HepG2 (cell line): ENCODE results near the gene NUP214.

Source experiments
- ARHGAP35 ChIP-seq: sonication (generic); formaldehyde crosslinking; IDR thresholded peaks from 2 replicates; pipeline ENCODE4 v1.9.0; 2022; ENCODE audit warnings: mild to moderate bottlenecking, inconsistent platforms, moderate library complexity, missing genetic modification reagents, borderline replicate concordance
- CBFB ChIP-seq: sonication (generic); formaldehyde crosslinking; IDR thresholded peaks from 2 replicates; pipeline ENCODE4 v1.4.0; 2020; ENCODE audit warnings: missing genetic modification reagents
- EP300 ChIP-seq, 3 experiments: sonication (generic) in 1 of 3; formaldehyde crosslinking in 1 of 3; IDR thresholded peaks; 2 replicates each; pipeline versions ENCODE4 v1.5.1 to v1.6.1; 2011 to 2020; ENCODE audit warnings: low read depth in 2 of 3, low read length in 2 of 3, borderline replicate concordance in 1 of 3, improper control_type of control experiment in 1 of 3, mild to moderate bottlenecking in 1 of 3, missing genetic modification reagents in 1 of 3, moderate library complexity in 1 of 3
- EZH2 ChIP-seq: conservative IDR thresholded peaks from 2 replicates; pipeline ENCODE4 v1.6.1; 2012; ENCODE audit warnings: mild to moderate bottlenecking, low read depth, low read length, moderate library complexity
- NPAS2 ChIP-seq: sonication (generic); formaldehyde crosslinking; IDR thresholded peaks from 2 replicates; pipeline ENCODE4 v1.8.0; 2022; ENCODE audit warnings: mild to moderate bottlenecking, missing genetic modification reagents, borderline replicate concordance
- POLR2A ChIP-seq, 2 experiments: IDR thresholded peaks; 2 replicates each; pipeline ENCODE4 v1.6.1; 2011; ENCODE audit warnings: low read depth in 2 of 2, low read length in 2 of 2, mild to moderate bottlenecking in 1 of 2, moderate library complexity in 1 of 2; ENCODE audit not compliant: insufficient read depth in 1 of 2
- SMAD1 ChIP-seq: sonication (generic); formaldehyde crosslinking; IDR thresholded peaks from 2 replicates; pipeline ENCODE4 v1.4.0; 2020; ENCODE audit warnings: missing genetic modification reagents, low read depth, mild to moderate bottlenecking, borderline replicate concordance
- SMC3 ChIP-seq: IDR thresholded peaks from 2 replicates; pipeline ENCODE4 v1.6.1; 2011; ENCODE audit warnings: low read length, improper control_type of control experiment
- TF ChIP-seq, protein P1 (sequence below): sonication (generic); formaldehyde crosslinking; IDR thresholded peaks from 2 replicates; pipeline ENCODE4 v1.5.0; 2020; ENCODE audit warnings: mild to moderate bottlenecking, missing genetic modification reagents, moderate library complexity

DNA sequence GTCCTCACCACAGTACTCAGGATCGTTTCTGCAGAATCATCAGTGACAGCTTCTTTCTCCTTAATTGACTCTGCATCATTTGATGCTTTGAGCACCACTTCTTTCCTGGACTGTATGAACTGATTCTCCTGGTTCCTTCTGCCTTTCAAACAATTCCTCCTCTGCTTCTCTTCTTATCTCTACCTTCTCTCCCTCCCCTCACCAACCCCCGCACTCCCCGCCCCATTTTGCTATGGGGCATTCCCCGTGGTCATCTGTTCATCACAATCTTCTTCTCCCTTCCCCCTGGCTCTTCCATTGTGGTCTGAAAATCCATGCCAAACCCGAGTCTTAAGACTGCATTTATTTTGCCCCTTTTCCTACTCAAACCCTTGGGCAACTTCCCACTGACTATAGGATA is 93.0 kb downstream of the NUP214 start:
- TF ChIP-seq EP300 (IDR thresholded peaks at IDR 0.05; ENCODE audit: low read depth in 2 of 2, low read length in 2 of 2) (no peak), EP300 (CRISPR knock-in tag; IDR thresholded peaks at IDR 0.05; ENCODE audit: borderline replicate concordance) (no peak), CBFB (CRISPR knock-in tag) (no peak), POLR2A (IDR thresholded peaks at IDR 0.05; ENCODE audit: insufficient read depth in 1 of 2, low read depth in 2 of 2, low read length in 2 of 2) (no peak), NPAS2 (CRISPR knock-in tag) (no peak), EZH2 (no peak), ARHGAP35 (CRISPR knock-in tag) (no peak), SMC3 (no peak), SMAD1 (CRISPR knock-in tag) (no peak)
- TF ChIP-seq, protein P1, sequence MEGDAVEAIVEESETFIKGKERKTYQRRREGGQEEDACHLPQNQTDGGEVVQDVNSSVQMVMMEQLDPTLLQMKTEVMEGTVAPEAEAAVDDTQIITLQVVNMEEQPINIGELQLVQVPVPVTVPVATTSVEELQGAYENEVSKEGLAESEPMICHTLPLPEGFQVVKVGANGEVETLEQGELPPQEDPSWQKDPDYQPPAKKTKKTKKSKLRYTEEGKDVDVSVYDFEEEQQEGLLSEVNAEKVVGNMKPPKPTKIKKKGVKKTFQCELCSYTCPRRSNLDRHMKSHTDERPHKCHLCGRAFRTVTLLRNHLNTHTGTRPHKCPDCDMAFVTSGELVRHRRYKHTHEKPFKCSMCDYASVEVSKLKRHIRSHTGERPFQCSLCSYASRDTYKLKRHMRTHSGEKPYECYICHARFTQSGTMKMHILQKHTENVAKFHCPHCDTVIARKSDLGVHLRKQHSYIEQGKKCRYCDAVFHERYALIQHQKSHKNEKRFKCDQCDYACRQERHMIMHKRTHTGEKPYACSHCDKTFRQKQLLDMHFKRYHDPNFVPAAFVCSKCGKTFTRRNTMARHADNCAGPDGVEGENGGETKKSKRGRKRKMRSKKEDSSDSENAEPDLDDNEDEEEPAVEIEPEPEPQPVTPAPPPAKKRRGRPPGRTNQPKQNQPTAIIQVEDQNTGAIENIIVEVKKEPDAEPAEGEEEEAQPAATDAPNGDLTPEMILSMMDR: no peak
